PFSK-1 (cell line): ENCODE results near the gene FOXO6.

ENCODE experiments used
- FOXP2 ChIP-seq: optimal IDR thresholded peaks from 2 replicates; pipeline ENCODE3; 2011; ENCODE audit warnings: borderline replicate concordance, control low read depth, inconsistent platforms; ENCODE audit not compliant: insufficient read depth; ENCODE audit errors: extremely low read length, extremely low read depth
- POLR2AphosphoS5 ChIP-seq: IDR thresholded peaks from 2 replicates; pipeline ENCODE4 v1.6.1; 2012; ENCODE audit warnings: low read depth, mild to moderate bottlenecking, control low read depth, low read length, moderate library complexity
- SIN3A ChIP-seq: IDR thresholded peaks from 2 replicates; pipeline ENCODE4 v1.6.1; 2012; ENCODE audit warnings: mild to moderate bottlenecking, low read length, moderate library complexity, borderline replicate concordance; ENCODE audit not compliant: insufficient read depth
- TF ChIP-seq, protein P1 (sequence below), 2 experiments: IDR thresholded peaks; 2 replicates each; pipeline versions ENCODE4 v1.6.1 to v1.8.0; 2011 to 2012; ENCODE audit warnings: low read depth in 2 of 2, low read length in 2 of 2, control low read depth in 1 of 2, inconsistent platforms in 1 of 2, mild to moderate bottlenecking in 1 of 2, moderate library complexity in 1 of 2; ENCODE audit not compliant: insufficient read depth in 1 of 2

DNA sequence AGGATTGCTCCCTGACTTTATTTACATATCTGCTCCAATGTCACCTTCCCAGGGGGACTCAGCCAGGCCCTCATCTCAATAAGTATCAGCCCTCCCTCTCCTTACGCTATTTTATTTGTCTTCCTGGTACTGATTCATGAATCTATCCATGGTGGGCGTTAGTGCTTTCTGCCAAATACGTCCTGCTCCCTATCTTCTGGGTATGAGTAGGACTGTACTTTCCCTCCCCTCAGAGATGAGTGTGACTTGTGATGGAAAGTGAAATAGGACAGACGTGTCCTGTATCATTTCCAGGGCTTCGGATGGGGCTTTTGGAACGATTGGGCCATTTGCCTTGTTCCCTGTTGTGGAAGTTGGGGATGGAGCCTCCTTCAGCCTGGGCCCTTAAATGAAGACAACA lies 47.5 kb downstream of the FOXO6 start:
- TF ChIP-seq, protein P1, sequence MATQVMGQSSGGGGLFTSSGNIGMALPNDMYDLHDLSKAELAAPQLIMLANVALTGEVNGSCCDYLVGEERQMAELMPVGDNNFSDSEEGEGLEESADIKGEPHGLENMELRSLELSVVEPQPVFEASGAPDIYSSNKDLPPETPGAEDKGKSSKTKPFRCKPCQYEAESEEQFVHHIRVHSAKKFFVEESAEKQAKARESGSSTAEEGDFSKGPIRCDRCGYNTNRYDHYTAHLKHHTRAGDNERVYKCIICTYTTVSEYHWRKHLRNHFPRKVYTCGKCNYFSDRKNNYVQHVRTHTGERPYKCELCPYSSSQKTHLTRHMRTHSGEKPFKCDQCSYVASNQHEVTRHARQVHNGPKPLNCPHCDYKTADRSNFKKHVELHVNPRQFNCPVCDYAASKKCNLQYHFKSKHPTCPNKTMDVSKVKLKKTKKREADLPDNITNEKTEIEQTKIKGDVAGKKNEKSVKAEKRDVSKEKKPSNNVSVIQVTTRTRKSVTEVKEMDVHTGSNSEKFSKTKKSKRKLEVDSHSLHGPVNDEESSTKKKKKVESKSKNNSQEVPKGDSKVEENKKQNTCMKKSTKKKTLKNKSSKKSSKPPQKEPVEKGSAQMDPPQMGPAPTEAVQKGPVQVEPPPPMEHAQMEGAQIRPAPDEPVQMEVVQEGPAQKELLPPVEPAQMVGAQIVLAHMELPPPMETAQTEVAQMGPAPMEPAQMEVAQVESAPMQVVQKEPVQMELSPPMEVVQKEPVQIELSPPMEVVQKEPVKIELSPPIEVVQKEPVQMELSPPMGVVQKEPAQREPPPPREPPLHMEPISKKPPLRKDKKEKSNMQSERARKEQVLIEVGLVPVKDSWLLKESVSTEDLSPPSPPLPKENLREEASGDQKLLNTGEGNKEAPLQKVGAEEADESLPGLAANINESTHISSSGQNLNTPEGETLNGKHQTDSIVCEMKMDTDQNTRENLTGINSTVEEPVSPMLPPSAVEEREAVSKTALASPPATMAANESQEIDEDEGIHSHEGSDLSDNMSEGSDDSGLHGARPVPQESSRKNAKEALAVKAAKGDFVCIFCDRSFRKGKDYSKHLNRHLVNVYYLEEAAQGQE (IDR thresholded peaks at IDR 0.05; ENCODE audit: insufficient read depth in 1 of 2, low read depth in 2 of 2, low read length in 2 of 2): no peak
- no peak for TF ChIP-seq FOXP2
- TF ChIP-seq POLR2AphosphoS5: no peak
- no peak for TF ChIP-seq SIN3A
